Nephron (organoid): ENCODE data around the gene TTC27.

Experiments used
- H3K27ac Mint-ChIP-seq, 3 experiments: 2 replicates each; pipeline ENCODE4 v1.8.0; 2020; ENCODE audit warnings: mixed read lengths in 3 of 3, mild to moderate bottlenecking in 2 of 3, moderate library complexity in 1 of 3
- H3K27me3 Mint-ChIP-seq: 2 replicates; pipeline ENCODE4 v1.8.0; 2021; ENCODE audit warnings: low read depth, mild to moderate bottlenecking, moderate library complexity, mixed read lengths
- H3K36me3 Mint-ChIP-seq: 2 replicates; pipeline ENCODE4 v1.8.0; 2020; ENCODE audit warnings: low read depth, mixed read lengths
- H3K4me1 Mint-ChIP-seq: 2 replicates; pipeline ENCODE4 v1.8.0; 2020; ENCODE audit warnings: mixed read lengths
- H3K4me3 Mint-ChIP-seq, 3 experiments: 2 replicates each; pipeline ENCODE4 v1.8.0; 2020; ENCODE audit warnings: mild to moderate bottlenecking in 3 of 3, mixed read lengths in 3 of 3, moderate library complexity in 2 of 3
- H3K9me3 Mint-ChIP-seq: 2 replicates; pipeline ENCODE4 v1.8.0; 2020; ENCODE audit warnings: mixed read lengths
- CTCF ChIP-seq, 3 experiments: fragments of 200-600 bp; sonication (generic); IDR thresholded peaks; one replicate each; pipeline ENCODE4 v1.5.0; 2021; ENCODE audit warnings: antibody characterized with exemption in 3 of 3; ENCODE audit not compliant: unreplicated experiment in 3 of 3

Gene TTC27

GRCh38 chr2:32805104-32806095, 177.6 kb downstream of the TTC27 start:
- no peaks in the 10 kb centered on the region for H3K9me3 Mint-ChIP-seq
- no peaks in the 10 kb centered on the region for H3K27me3 Mint-ChIP-seq
- H3K27ac Mint-ChIP-seq = no peak overlapping the region
- H3K4me1 Mint-ChIP-seq = no peaks in the 10 kb centered on the region
- H3K36me3 Mint-ChIP-seq = peaks cover 4% of the 10 kb centered on the region
- no peak overlapping the region for H3K4me3 Mint-ChIP-seq
- no peak for TF ChIP-seq CTCF (IDR thresholded peaks at IDR 0.05; ENCODE audit: unreplicated experiment in 3 of 3)

GRCh38 chr2:32806857-32807256, 179.0 kb downstream of the TTC27 start:
- H3K9me3 Mint-ChIP-seq = no peaks in the 10 kb centered on the region
- no peak for TF ChIP-seq CTCF (IDR thresholded peaks at IDR 0.05; ENCODE audit: unreplicated experiment in 3 of 3)
- no peak overlapping the region for H3K27ac Mint-ChIP-seq

DNA sequence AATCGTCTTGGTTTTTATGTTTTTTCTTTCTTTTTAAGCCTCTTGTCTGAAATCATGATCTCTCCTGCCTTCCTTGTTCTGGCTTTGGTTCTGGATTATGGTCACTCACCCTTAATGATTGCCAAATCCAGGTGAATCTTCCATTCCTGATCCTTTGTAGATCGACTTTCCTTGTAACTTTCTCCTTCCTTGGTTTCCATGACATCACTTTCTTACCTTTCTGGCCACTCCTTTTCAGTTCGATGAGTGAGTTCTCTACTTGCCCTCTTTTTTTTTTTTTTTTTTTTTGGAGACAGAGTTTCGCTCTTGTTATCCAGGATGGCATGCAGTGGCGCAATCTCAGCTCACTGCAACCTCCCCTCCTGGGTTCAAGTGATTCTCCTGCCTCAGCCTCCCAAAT, 179.8 kb downstream of the TTC27 start:
- no peaks in the 10 kb centered on the region for H3K27me3 Mint-ChIP-seq
- peaks cover 17% of the 10 kb centered on the region for H3K4me1 Mint-ChIP-seq
- no peak overlapping the region for H3K27ac Mint-ChIP-seq
- H3K36me3 Mint-ChIP-seq = peaks cover 5% of the 10 kb centered on the region
- H3K9me3 Mint-ChIP-seq = no peaks in the 10 kb centered on the region
- H3K4me3 Mint-ChIP-seq = no peak overlapping the region
- TF ChIP-seq CTCF (IDR thresholded peaks at IDR 0.05; ENCODE audit: unreplicated experiment in 3 of 3) = no peak

More at GRCh38 chr2:32806857-32807256, 179.0 kb downstream of the TTC27 start:
- H3K4me3 Mint-ChIP-seq = no peak overlapping the region
- peaks cover 11% of the 10 kb centered on the region for H3K4me1 Mint-ChIP-seq
- peaks cover 5% of the 10 kb centered on the region for H3K36me3 Mint-ChIP-seq
- no peaks in the 10 kb centered on the region for H3K27me3 Mint-ChIP-seq

- Mint-ChIP-seq H3K9me3 (no peaks in the 10 kb centered on the region), H3K27ac (peak overlapping the region; percentile 54 to 84 (median 72)), H3K36me3 (peaks cover 11% of the 10 kb centered on the region), H3K4me3 (no peak overlapping the region), H3K27me3 (no peaks in the 10 kb centered on the region), H3K4me1 (peaks cover 17% of the 10 kb centered on the region)
- no peak for TF ChIP-seq CTCF (IDR thresholded peaks at IDR 0.05; ENCODE audit: unreplicated experiment in 3 of 3)
These were observed 183.2 kb downstream of the TTC27 start for GRCh38 chr2:32810909-32811495.

GRCh38 chr2:32811696-32812095, 183.8 kb downstream of the TTC27 start:
- Mint-ChIP-seq H3K27me3 (no peaks in the 10 kb centered on the region), H3K4me3 (no peak overlapping the region), H3K4me1 (peaks cover 17% of the 10 kb centered on the region), H3K9me3 (no peaks in the 10 kb centered on the region), H3K36me3 (peaks cover 11% of the 10 kb centered on the region), H3K27ac (peak overlapping the region; percentile 54 to 84 (median 72))
- no peak for TF ChIP-seq CTCF (IDR thresholded peaks at IDR 0.05; ENCODE audit: unreplicated experiment in 3 of 3)
